MCF 10A (cell line): Measurements from ENCODE around the gene SCYL2. TPM values are rescaled to one million over a fixed set of nuclear protein-coding genes. Genes with fewer than 3 reads are reported as not detected.

Source experiments
- BruUV-seq: library from RNA; stranded (reverse); fragments of 400-500 nt; replicated peaks from 2 replicates; lab custom pipeline; 2021; lab: Mats Ljungman, UMichigan
- CTCF ChIA-PET: fragments of 300-600 bp; sonication (Branson Sonifier 250); formaldehyde crosslinking; extraction: SDS; loops from one replicate; lab custom pipeline; 2021; ENCODE audit warnings: antibody characterized with exemption, inconsistent platforms; lab: Yijun Ruan, JAX
- POLR2A ChIA-PET: fragments of 300-600, 350-650 bp; sonication (Branson Sonifier 250); formaldehyde crosslinking; extraction: SDS; loops from one replicate; lab custom pipeline; 2020; ENCODE audit warnings: antibody characterized with exemption, inconsistent platforms; lab: Yijun Ruan, JAX
- DNase-seq: peaks from one replicate; pipeline ENCODE4 v3.0.0-alpha.2; 2018; ENCODE audit not compliant: unreplicated experiment
- H3K27ac Mint-ChIP-seq: one replicate; pipeline ENCODE4 v1.8.0; 2022; ENCODE audit warnings: mild to moderate bottlenecking, low read depth, mixed read lengths; ENCODE audit not compliant: unreplicated experiment
- H3K27me3 Mint-ChIP-seq: one replicate; pipeline ENCODE4 v1.8.0; 2022; ENCODE audit warnings: mixed read lengths; ENCODE audit not compliant: insufficient read depth, unreplicated experiment
- H3K36me3 Mint-ChIP-seq: one replicate; pipeline ENCODE4 v1.8.0; 2022; ENCODE audit warnings: mild to moderate bottlenecking, moderate library complexity, mixed read lengths; ENCODE audit not compliant: insufficient read depth, unreplicated experiment
- H3K4me1 Mint-ChIP-seq: one replicate; pipeline ENCODE4 v1.8.0; 2022; ENCODE audit warnings: mixed read lengths; ENCODE audit not compliant: insufficient read depth, unreplicated experiment
- H3K4me3 Mint-ChIP-seq: one replicate; pipeline ENCODE4 v1.8.0; 2022; ENCODE audit warnings: mild to moderate bottlenecking, moderate library complexity, mixed read lengths; ENCODE audit not compliant: unreplicated experiment
- H3K9me3 Mint-ChIP-seq: one replicate; pipeline ENCODE4 v1.8.0; 2022; ENCODE audit warnings: mixed read lengths; ENCODE audit not compliant: unreplicated experiment
- CTCF ChIP-seq: fragments of 200-600 bp; IDR thresholded peaks from one replicate; pipeline ENCODE4 v1.8.0; 2022; ENCODE audit warnings: antibody characterized with exemption, mild to moderate bottlenecking; ENCODE audit not compliant: unreplicated experiment
- intact Hi-C: fragments of 100-400 bp; cut with micrococcal nuclease; formaldehyde crosslinking; loops from 2 replicates; pipeline ENCODE4 v1.14.1; 2022
- total RNA-seq: library from RNA; stranded (reverse); gene quantifications from 2 replicates; pipeline ENCODE4 v1.2.3, GENCODE V29; 2022

SCYL2 gene
- total RNA-seq, 1 experiment from 2014 or later: 52.8 TPM

GRCh38 chr12:100368066-100368465 lies 101.1 kb downstream of the SCYL2 start:
- H3K27ac Mint-ChIP-seq: no peak overlapping the region
- ChIA-PET POLR2A (no interaction called here), CTCF (interaction anchor here (0.5 to 1.2 kb wide), 5 partner anchors 11 to 269 kb away, joined by 3 to 5 read pairs (median 3); no protein-coding TSS in a partner anchor)
- no peak for DNase-seq
- BruUV-seq: no TSS peak
- no peaks in the 10 kb centered on the region for H3K27me3 Mint-ChIP-seq
- H3K4me3 Mint-ChIP-seq: no peak overlapping the region
- intact Hi-C loops: no loop called here
- H3K4me1 Mint-ChIP-seq: no peaks in the 10 kb centered on the region
- no peaks in the 10 kb centered on the region for H3K36me3 Mint-ChIP-seq
- TF ChIP-seq CTCF: no peak
- H3K9me3 Mint-ChIP-seq: no peaks in the 10 kb centered on the region

- no TSS peak for BruUV-seq
- DNase-seq: no peak
- Mint-ChIP-seq H3K4me1 (no peaks in the 10 kb centered on the region), H3K27me3 (no peaks in the 10 kb centered on the region), H3K9me3 (no peaks in the 10 kb centered on the region), H3K36me3 (no peaks in the 10 kb centered on the region), H3K4me3 (no peak overlapping the region), H3K27ac (no peak overlapping the region)
- ChIA-PET CTCF (interaction anchor here (0.7 to 2.2 kb wide), 3 partner anchors 23 to 1323 kb away, joined by 3 to 6 read pairs (median 3); no protein-coding TSS in a partner anchor), POLR2A (interaction anchor here (0.7 kb wide), 1 partner anchor 291 kb away, joined by 3 read pairs; no protein-coding TSS in a partner anchor)
- no peak for TF ChIP-seq CTCF
- intact Hi-C loops: no loop called here
These were observed 104.2 kb downstream of the SCYL2 start for GRCh38 chr12:100371146-100371545.

GRCh38 chr12:100372853-100373640 lies 106.1 kb downstream of the SCYL2 start:
- no TSS peak for BruUV-seq
- CTCF ChIA-PET: interaction anchor here (0.7 kb wide), 1 partner anchor 621 kb away, joined by 4 read pairs; no protein-coding TSS in a partner anchor
- no peaks in the 10 kb centered on the region for H3K36me3 Mint-ChIP-seq
- no peaks in the 10 kb centered on the region for H3K27me3 Mint-ChIP-seq
- DNase-seq: no peak
- intact Hi-C loops: no loop called here
- no peaks in the 10 kb centered on the region for H3K9me3 Mint-ChIP-seq
- H3K27ac Mint-ChIP-seq: no peak overlapping the region
- no peaks in the 10 kb centered on the region for H3K4me1 Mint-ChIP-seq
- POLR2A ChIA-PET: no interaction called here
- H3K4me3 Mint-ChIP-seq: no peak overlapping the region
- no peak for TF ChIP-seq CTCF

GRCh38 chr12:100375038-100375735 lies 108.2 kb downstream of the SCYL2 start:
- ChIA-PET CTCF (interaction anchor here (0.6 to 0.9 kb wide), 4 partner anchors 40 to 1420 kb away, joined by 3 read pairs; no protein-coding TSS in a partner anchor), POLR2A (no interaction called here)
- Mint-ChIP-seq H3K4me1 (no peaks in the 10 kb centered on the region), H3K4me3 (no peak overlapping the region), H3K27ac (no peak overlapping the region), H3K36me3 (no peaks in the 10 kb centered on the region), H3K27me3 (no peaks in the 10 kb centered on the region), H3K9me3 (no peaks in the 10 kb centered on the region)
- intact Hi-C loops: no loop called here
- no TSS peak for BruUV-seq
- TF ChIP-seq CTCF: no peak
- no peak for DNase-seq
